Stimulated activated CD8-positive, alpha-beta memory T cell treated with anti-CD3 and anti-CD28 coated beads, Interleukin-12 subunit alpha, Interleukin-12 subunit beta, amount 100 ng/mL, for 1 hour (primary cell): ENCODE results near the gene RHBDD3.

ENCODE experiments used
- DNase-seq: peaks from one replicate; pipeline ENCODE4 v3.0.0-alpha.2; 2020; ENCODE audit warnings: low read depth

Gene RHBDD3

GRCh38 chr22:29306175-29306834 lies 38.5 kb upstream of the RHBDD3 start, which contains the start of gene GAS2L1:
Gene GAS2L1, plus strand, starts transcription at chr22:29306650. Its CDS starts 1,456 bp downstream, at chr22:29308106.
- DNase-seq: no peak

GRCh38 chr22:29305836-29306174 lies 38.0 kb upstream of the RHBDD3 start:
- no peak for DNase-seq

GRCh38 chr22:29302681-29303465 lies 35.1 kb upstream of the RHBDD3 start:
- no peak for DNase-seq

GRCh38 chr22:29302402-29302680 lies 34.6 kb upstream of the RHBDD3 start:
- DNase-seq: no peak

GRCh38 chr22:29301716-29302401 lies 34.1 kb upstream of the RHBDD3 start:
- DNase-seq: no peak

DNA sequence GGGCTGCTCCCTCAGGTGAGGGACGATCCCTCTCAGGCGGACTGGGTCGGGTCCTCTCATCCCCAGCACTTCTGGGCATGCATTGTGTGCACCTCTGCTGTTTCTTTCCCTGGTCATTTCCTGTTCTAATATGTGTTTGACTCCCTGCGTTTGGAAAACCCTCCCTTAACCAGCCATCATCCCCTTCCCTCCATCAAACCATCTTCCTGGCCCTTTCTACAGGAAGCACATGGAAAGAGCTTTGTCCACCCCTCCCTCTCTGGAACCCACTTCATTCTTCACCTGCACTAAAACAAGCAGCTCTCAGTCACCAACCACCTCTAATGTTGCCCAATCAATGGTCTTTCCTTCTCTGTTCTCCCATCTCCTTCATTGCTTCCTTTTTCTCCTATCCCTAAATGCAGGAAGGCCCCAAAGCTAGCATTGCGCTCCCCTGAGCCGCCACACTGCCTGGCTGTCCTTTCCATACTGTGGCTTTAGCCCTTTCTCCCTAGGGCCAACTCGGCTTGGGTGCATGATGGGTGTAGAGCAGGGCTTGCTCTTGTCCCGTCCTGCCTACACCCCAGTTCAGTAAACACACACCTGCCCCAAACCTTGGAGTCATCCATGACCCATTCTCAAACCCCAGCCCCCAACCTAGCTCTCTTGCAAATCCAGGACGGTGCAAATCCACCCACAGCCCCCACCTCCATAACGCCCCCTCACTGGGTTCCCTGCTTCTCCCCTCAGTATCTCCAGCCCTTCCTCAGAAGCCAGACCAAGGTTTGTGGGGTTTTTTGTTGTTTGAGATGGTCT lies 33.2 kb upstream of the RHBDD3 start:
- no peak for DNase-seq

GRCh38 chr22:29300467-29300806 lies 32.7 kb upstream of the RHBDD3 start:
- no peak for DNase-seq

DNA sequence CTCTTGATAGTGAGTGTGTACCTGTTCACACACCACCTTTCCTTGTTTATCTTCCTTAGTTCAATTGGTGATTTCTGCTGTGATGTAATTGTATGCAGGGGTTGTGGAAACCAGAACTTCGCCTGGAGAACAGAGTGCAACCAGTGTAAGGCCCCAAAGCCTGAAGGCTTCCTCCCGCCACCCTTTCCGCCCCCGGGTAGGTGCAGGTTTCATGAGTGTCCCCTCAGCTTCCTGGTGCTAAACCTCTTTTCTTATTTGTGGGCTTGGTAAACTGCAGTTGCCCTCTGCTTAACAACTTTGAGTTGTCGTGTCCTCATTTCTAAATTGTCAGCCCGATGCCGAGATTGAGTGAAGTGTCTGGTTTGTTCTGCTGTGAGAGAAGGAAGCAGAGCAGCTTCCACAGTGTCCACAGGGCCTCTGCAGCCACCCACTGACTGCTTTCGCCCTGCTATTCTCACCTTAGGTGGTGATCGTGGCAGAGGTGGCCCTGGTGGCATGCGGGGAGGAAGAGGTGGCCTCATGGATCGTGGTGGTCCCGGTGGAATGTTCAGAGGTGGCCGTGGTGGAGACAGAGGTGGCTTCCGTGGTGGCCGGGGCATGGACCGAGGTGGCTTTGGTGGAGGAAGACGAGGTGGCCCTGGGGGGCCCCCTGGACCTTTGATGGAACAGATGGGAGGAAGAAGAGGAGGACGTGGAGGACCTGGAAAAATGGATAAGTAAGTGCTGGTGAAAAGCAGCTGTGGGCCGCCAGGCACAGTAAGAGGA lies 31.5 kb upstream of the RHBDD3 start:
- DNase-seq: no peak

DNA sequence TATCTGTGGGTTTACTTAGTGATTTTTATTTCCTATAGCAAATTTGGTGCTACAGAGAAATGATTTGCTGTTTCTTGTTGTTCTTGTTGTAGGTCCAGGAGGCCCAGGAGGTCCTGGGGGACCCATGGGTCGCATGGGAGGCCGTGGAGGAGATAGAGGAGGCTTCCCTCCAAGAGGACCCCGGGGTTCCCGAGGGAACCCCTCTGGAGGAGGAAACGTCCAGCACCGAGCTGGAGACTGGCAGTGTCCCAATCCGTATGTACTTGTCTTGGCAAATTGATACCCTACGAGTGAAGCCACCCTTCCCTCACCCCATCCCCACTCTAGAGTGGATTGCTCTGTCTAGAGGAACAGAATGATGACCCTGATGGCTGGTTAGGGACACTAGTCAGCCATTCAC lies 30.9 kb upstream of the RHBDD3 start:
- DNase-seq: no peak

GRCh38 chr22:29292379-29292778 lies 24.6 kb upstream of the RHBDD3 start:
- DNase-seq: no peak

DNA sequence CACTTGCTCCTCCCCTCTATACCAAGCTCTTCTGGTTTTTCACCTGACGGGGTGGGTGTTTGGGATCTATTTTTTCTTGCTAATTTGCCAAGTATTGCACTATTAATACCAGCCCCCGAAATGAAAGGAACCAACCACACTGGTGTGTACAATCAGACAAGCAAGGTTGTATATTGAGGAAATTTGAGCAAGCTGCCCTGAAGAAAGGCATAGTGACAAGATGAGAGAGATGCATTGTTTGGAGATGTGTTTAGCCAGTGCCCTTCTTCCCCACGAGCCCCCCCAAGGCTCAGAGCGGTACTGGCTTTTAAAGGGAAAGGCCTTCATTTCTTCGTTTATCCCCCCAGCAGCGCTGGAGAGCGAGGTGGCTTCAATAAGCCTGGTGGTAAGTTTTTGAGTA lies 23.4 kb upstream of the RHBDD3 start:
- no peak for DNase-seq

- DNase-seq: no peak
Measured at GRCh38 chr22:29290061-29290460, 22.3 kb upstream of the RHBDD3 start.

DNA sequence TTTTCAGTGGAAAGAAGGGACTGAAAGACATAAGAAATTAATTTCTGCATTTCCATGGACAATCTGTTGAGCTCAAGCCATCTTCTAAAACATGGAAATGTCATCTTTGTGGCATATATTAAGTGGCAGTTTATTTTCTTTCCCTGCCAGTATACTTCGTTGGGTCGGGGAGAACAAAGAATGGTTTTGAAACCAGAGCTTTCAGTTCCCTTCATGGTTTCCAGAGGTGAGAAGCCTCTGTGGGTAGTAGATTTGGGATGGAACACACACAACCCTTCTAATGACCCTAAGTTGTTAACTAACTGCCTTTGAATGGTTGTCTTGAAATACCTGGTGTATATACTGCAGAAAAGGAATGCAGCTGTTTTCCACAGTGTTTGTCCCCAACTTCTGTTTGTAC lies 21.1 kb upstream of the RHBDD3 start:
- DNase-seq: no peak

GRCh38 chr22:29284196-29284595 lies 16.4 kb upstream of the RHBDD3 start:
- DNase-seq: no peak

DNA sequence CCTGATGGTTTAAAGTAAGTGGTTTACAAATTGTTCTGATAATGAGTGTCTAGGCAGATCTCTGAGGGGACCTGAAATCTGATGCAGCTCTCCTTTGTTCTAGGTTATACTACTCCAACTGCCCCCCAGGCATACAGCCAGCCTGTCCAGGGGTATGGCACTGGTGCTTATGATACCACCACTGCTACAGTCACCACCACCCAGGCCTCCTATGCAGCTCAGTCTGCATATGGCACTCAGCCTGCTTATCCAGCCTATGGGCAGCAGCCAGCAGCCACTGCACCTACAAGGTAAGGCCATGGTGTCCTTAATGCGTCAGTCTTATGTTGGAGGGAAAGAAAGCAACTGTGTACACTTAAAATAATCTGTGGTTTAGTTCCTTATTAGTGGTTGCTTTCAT lies 10.1 kb upstream of the RHBDD3 start:
- no peak for DNase-seq

GRCh38 chr22:29275819-29276565 lies 8.2 kb upstream of the RHBDD3 start:
- no peak for DNase-seq

GRCh38 chr22:29275167-29275566 lies 7.4 kb upstream of the RHBDD3 start:
- DNase-seq: no peak

GRCh38 chr22:29272624-29273023 lies 4.8 kb upstream of the RHBDD3 start:
- DNase-seq: no peak

- DNase-seq: no peak
Measured at GRCh38 chr22:29270475-29271271, 2.9 kb upstream of the RHBDD3 start.

GRCh38 chr22:29269731-29270474 lies 2.1 kb upstream of the RHBDD3 start:
- no peak for DNase-seq
